Heart right ventricle (tissue), 16 donors: ENCODE data around the gene TMEM41B. TPM values are rescaled to one million over a fixed set of nuclear protein-coding genes. Genes with fewer than 3 reads are reported as not detected.

Experiments used
- ATAC-seq, 8 donors: fragments of 200-7000 bp; cut with Tn5 transposase; one replicate each; pipeline ENCODE4 v1.9.1; 2020; ENCODE audit warnings: mild to moderate bottlenecking in 8 of 8, moderate library complexity in 8 of 8, moderate number of reproducible peaks in 1 of 8
- DNase-seq, 2 donors: peaks; one replicate each; pipeline ENCODE4 v3.0.0-alpha.2; 2020
- H3K27ac ChIP-seq, 10 donors: fragments of 200-600 bp; sonication (generic) in 2 of 10; one replicate each; pipeline versions ENCODE4 v1.5.0 to v1.8.0; 2020 to 2022; ENCODE audit warnings: mild to moderate bottlenecking in 3 of 10
- H3K27me3 ChIP-seq, 7 donors: fragments of 200-600 bp; one replicate each; pipeline ENCODE4 v1.8.0; 2021 to 2022; ENCODE audit warnings: mild to moderate bottlenecking in 2 of 7
- H3K36me3 ChIP-seq, 9 donors: fragments of 200-600 bp; sonication (generic) in 1 of 9; one replicate each; pipeline versions ENCODE4 v1.5.0 to v1.8.0; 2020 to 2022; ENCODE audit warnings: mild to moderate bottlenecking in 2 of 9
- H3K4me1 ChIP-seq, 9 donors: fragments of 200-600 bp; sonication (generic) in 1 of 9; one replicate each; pipeline versions ENCODE4 v1.5.0 to v1.8.0; 2020 to 2022; ENCODE audit warnings: mild to moderate bottlenecking in 4 of 9
- H3K4me3 ChIP-seq, 10 donors: fragments of 200-600 bp; sonication (generic) in 2 of 10; one replicate each; pipeline versions ENCODE4 v1.5.0 to v1.8.0; 2020 to 2022; ENCODE audit warnings: mild to moderate bottlenecking in 7 of 10, moderate library complexity in 2 of 10
- H3K9me3 ChIP-seq, 11 donors: fragments of 200-600 bp in 10 of 11; sonication (generic) in 2 of 11; one replicate each; pipeline versions ENCODE4 v1.5.0 to v1.8.0; 2013 to 2022; ENCODE audit warnings: mild to moderate bottlenecking in 2 of 11, control low read depth in 1 of 11, moderate library complexity in 1 of 11
- WGBS, 2 donors: extraction: QIAGEN DNeasy Blood & Tissue Kit; methylation state at CpG; one replicate each; pipeline ENCODE4 v1.1.7; 2013; ENCODE audit warnings: inconsistent platforms in 1 of 2; 5-methylcytosine and 5-hydroxymethylcytosine counted together
- intact Hi-C, 10 donors: fragments of 100-400 bp; cut with DNase I; formaldehyde crosslinking; loops; one replicate each; pipeline versions ENCODE4 v1.11.1 to v1.14.2; 2022
- polyA plus RNA-seq, 2 donors: library from polyadenylated mRNA; stranded (reverse); fragments of 200-250 nt; gene quantifications; one replicate each; pipeline ENCODE4 v1.2.3, GENCODE V29; 2013
- total RNA-seq, 10 donors: library from RNA; stranded (reverse); fragmentation: NEBNext Ultra II Directional in 3 of 10; extraction: Animal tissue kit (Norgen Biotek cat#: 25700) in 3 of 10; gene quantifications; one replicate each; pipeline versions ENCODE4 v1.2.1 to v1.2.4, GENCODE V29; 2021 to 2023
- TF ChIP-seq, protein P1 (sequence below), 9 donors: fragments of 200-600 bp; sonication (generic) in 2 of 9; IDR thresholded peaks; one replicate each; pipeline versions ENCODE4 v1.5.0 to v1.8.0; 2021 to 2022; ENCODE audit warnings: antibody characterized with exemption in 9 of 9, mild to moderate bottlenecking in 5 of 9, moderate library complexity in 1 of 9
- donor health status: Arrhythmogenic right ventricular cardiomyopathy.
- donor health status: ischemic (EF 13 %, LVEDD 7.1; RV severe dilation, severe dysfunction).
- donor health status: healthy with polysubstance abuse.
- donor health status: DM: no; HTN: yes; CAD: no.
- donor health status: DM: no; HTN: no; CAD: no.
- donor health status: ischemic (EF 25% LVEDD 6.9; RV normal size, moderate dysfunction).
- donor health status: ischemic (EF 25% LVEDD 5.7; RV mildly dilated, moderate dysfunction).
- donor health status: healthy.
- donor health status: DM: yes; HTN: yes; CAD: no.
- donor health status: Ischemic cardiomyopathy.
- donor health status: ischemic (EF 35%, LVEDD 5.7; RV mildly dilated, moderate dysfunction).
- donor health status: nonischemic (EF 11% LVEDD 7.7; RV severe dilation, severe dysfunction).
- donor health status: DM: yes; HTN: yes; CAD: no.
- donor health status: PGD.
- donor health status: ischemic (EF 29% LVEDD 5.4; RV normal size, mild dysfunction).
- donor health status: nonischemic (EF 23%, LVEDD 6.1; RV moderate dilation, normal function).

TMEM41B gene
- total and polyA plus RNA-seq, 12 donors: 11.6 to 25.1 (median 20.4) TPM

DNA sequence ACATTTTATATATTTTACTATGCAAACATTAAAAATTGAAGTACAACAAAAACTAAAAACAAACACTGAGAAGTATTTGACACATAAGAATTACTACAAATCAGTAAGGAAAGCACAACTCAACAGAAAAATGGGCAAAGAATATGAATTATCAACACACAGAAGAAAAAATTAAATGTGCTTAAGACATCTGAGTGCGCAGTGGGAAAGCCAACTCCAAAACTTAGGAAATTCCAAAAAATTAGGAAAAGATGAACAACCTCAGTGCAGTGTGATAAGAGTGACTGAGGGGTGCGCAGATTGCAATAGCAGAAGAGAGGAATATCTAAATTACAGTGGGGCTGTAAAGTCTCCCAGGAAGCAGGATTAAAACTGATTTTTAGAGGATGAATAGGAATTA lies 1.9 kb upstream of the TMEM41B start:
- Histone ChIP-seq H3K27ac (no peak overlapping the region), H3K36me3 (no peaks in the 10 kb centered on the region), H3K4me1 (peaks cover 0 to 28% (median 15%) of the 10 kb centered on the region in 9 donors), H3K4me3 (no peak overlapping the region), H3K27me3 (peaks cover 0 to 6% (median 0%) of the 10 kb centered on the region in 7 donors), H3K9me3 (no peaks in the 10 kb centered on the region)
- intact Hi-C loops: loop anchor here in 5 of 10 donors (5.0 to 10.0 kb wide), 3 partner anchors 46 to 122 kb away; partner anchors contain the start of gene IPO7 (in 1 of the 5)
- 96 to 97% methylated on average over 2 of the region's 2 CpGs for WGBS, 2 donors
- TF ChIP-seq, protein P1, sequence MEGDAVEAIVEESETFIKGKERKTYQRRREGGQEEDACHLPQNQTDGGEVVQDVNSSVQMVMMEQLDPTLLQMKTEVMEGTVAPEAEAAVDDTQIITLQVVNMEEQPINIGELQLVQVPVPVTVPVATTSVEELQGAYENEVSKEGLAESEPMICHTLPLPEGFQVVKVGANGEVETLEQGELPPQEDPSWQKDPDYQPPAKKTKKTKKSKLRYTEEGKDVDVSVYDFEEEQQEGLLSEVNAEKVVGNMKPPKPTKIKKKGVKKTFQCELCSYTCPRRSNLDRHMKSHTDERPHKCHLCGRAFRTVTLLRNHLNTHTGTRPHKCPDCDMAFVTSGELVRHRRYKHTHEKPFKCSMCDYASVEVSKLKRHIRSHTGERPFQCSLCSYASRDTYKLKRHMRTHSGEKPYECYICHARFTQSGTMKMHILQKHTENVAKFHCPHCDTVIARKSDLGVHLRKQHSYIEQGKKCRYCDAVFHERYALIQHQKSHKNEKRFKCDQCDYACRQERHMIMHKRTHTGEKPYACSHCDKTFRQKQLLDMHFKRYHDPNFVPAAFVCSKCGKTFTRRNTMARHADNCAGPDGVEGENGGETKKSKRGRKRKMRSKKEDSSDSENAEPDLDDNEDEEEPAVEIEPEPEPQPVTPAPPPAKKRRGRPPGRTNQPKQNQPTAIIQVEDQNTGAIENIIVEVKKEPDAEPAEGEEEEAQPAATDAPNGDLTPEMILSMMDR (IDR thresholded peaks at IDR 0.05): no peak
- no peak for DNase-seq
- no peak for ATAC-seq

DNA sequence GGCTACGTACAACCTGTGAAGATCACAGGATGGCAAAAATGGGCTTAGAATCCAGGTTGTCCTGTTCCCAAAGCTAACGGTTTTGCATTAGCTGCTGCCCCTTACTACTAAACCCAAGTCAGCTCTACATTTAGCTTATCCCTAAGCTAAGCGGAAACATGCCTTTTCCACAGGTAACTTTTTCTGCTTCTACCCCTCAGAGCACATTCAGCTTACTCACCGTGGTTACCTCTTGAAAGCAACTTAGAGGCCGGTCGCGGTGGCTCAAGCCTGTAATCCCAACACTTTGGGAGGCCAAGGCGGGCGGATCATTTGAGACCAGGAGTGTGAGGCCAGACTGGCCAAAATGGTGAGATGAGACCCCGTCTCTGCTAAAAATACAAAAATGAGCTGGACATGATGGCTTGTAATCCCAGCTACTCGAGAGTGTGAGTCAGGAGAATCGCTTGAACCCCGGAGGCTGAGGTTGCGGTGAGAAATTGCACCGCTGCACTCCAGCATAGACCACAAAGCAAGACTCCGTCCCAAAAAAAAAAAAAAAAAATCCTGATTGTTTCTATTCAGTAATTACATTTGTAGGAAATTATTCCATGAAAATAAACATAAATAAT lies 790 bp upstream of the TMEM41B start:
- H3K9me3 ChIP-seq: no peaks in the 10 kb centered on the region
- H3K36me3 ChIP-seq: no peaks in the 10 kb centered on the region
- DNase-seq (no peak), ATAC-seq (no peak)
- TF ChIP-seq, protein P1 (IDR thresholded peaks at IDR 0.05): no peak
- H3K27me3 ChIP-seq: peaks cover 0 to 6% (median 0%) of the 10 kb centered on the region in 7 donors
- peaks cover 0 to 29% (median 15%) of the 10 kb centered on the region in 9 donors for H3K4me1 ChIP-seq
- intact Hi-C loops: loop anchor here in 6 of 10 donors (1.0 to 10.0 kb wide), 5 partner anchors 47 to 120 kb away; partner anchors contain the start of gene IPO7 (in 3 of the 6)
- WGBS, 2 donors: 58 to 67% methylated on average over 16 of the region's 16 CpGs
- peak overlapping the region; percentile 18 to 98 (median 88) for H3K4me3 ChIP-seq
- H3K27ac ChIP-seq: peak overlapping the region; percentile 49 to 94 (median 86)

DNA sequence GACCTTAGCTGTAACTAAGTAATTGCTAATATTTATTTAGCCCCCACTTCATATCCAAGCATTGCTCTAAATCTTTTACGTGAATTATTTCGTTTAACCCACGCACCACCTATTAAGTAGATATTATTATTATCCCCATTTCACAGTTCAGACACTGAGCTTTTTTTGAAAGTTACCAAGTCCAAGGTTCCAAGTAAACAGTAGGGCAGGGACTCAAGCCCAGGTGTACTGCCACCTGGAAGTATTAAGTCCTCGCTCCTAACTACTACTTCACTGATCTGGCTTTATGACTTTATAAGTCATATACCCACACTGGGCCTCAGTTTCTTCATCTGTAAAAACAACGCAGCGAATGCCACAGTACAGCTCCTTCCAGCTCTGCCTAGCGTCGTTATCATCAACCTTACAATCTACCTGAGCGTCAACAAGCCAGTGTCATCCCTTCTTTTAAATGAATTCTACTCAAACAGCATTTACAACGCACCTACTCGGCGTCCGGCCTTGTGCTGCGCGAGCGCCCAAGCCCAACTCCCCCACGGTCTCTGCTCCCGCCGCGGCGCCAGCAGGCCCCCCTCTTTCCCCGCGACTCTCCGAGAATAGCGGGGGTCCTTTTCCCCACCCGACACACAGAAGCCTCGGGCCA lies 624 bp downstream of the TMEM41B start:
- Histone ChIP-seq H3K9me3 (no peaks in the 10 kb centered on the region), H3K4me1 (peaks cover 0 to 29% (median 15%) of the 10 kb centered on the region in 9 donors), H3K36me3 (no peaks in the 10 kb centered on the region), H3K27me3 (peaks cover 0 to 6% (median 0%) of the 10 kb centered on the region in 7 donors), H3K4me3 (peak overlapping the region; percentile 71 to 98 (median 88)), H3K27ac (peak overlapping the region; percentile 42 to 94 (median 86))
- ATAC-seq (peak in 6 of 8 donors; percentile 11 to 49 (median 39)), DNase-seq (no peak)
- 1 to 2% methylated on average over 27 of the region's 27 CpGs for WGBS, 2 donors
- TF ChIP-seq, protein P1 (IDR thresholded peaks at IDR 0.05): no peak
- intact Hi-C loops: loop anchor here in 8 of 10 donors (2.0 to 10.0 kb wide), 8 partner anchors 46 to 149 kb away; partner anchors contain the start of genes IPO7 (in 4 of the 8), DENND5A (in 1 of the 8) and ZNF143 (in 1 of the 8)

DNA sequence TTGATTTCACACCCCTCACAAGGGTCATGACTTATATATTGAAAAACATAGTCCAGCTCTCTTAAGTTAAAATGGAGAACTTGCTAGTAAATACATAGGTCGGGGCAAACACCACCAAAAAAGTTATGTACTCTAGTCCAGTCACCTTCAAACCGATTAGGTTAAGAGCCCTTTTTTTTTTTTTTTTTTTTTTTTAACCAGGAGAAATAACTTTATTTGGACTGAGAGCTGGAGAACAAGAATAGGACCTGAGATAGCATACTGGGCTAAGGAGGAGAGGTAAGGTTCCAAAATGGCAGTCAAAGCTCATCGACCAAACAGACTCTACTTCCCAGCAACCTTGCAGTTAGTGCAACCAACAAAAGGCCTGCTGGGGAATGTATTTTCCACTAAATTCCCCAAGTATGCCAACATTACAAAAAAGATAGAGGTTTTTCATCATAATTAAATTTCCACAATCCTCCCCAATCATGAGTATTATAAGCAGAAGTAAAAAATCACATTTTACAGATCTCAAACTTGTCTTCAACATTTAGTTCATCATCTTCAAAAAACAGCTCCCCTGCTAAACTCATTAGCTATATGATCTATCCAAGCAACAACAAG lies 3.8 kb downstream of the TMEM41B start:
- DNase-seq: no peak
- no peak for ATAC-seq
- H3K4me3 ChIP-seq: no peak overlapping the region
- H3K36me3 ChIP-seq: no peaks in the 10 kb centered on the region
- no peaks in the 10 kb centered on the region for H3K27me3 ChIP-seq
- TF ChIP-seq, protein P1 (IDR thresholded peaks at IDR 0.05): no peak
- H3K9me3 ChIP-seq: no peaks in the 10 kb centered on the region
- peaks cover 0 to 29% (median 15%) of the 10 kb centered on the region in 9 donors for H3K4me1 ChIP-seq
- H3K27ac ChIP-seq: no peak overlapping the region
- intact Hi-C loops: loop anchor here in 7 of 10 donors (5.0 to 10.0 kb wide), 7 partner anchors 43 to 152 kb away; partner anchors contain the start of genes IPO7 (in 2 of the 7), DENND5A (in 1 of the 7) and ZNF143 (in 1 of the 7)
- 77 to 83% methylated on average over 3 of the region's 3 CpGs for WGBS, 2 donors
